WTC11 (cell line): ENCODE results near the gene AGBL1.

ENCODE experiments used
- ELF4 ChIP-seq: sonication (generic); formaldehyde crosslinking; IDR thresholded peaks from 2 replicates; pipeline ENCODE4 v1.8.1; 2022; ENCODE audit warnings: low read depth, mild to moderate bottlenecking, moderate library complexity, missing genetic modification reagents
- NR3C1 ChIP-seq: sonication (generic); formaldehyde crosslinking; conservative IDR thresholded peaks from 2 replicates; pipeline ENCODE4 v1.8.1; 2023; ENCODE audit warnings: low read depth, mild to moderate bottlenecking, missing genetic modification reagents
- PRRX2 ChIP-seq: fragments of 250-450 bp; sonication (Bioruptor Pico); IDR thresholded peaks from 2 replicates; pipeline ENCODE4 v1.8.0; 2021; ENCODE audit warnings: mild to moderate bottlenecking
- ZBTB21 ChIP-seq: sonication (generic); formaldehyde crosslinking; IDR thresholded peaks from 2 replicates; pipeline ENCODE4 v1.8.1; 2023; ENCODE audit warnings: mild to moderate bottlenecking, missing genetic modification reagents, borderline replicate concordance
- ZNF317 ChIP-seq: sonication (generic); formaldehyde crosslinking; IDR thresholded peaks from 2 replicates; pipeline ENCODE4 v1.8.1; 2023; ENCODE audit warnings: low read depth, mild to moderate bottlenecking, moderate library complexity, missing genetic modification reagents, borderline replicate concordance
- TF ChIP-seq, protein P1 (sequence below): fragments of 250-450 bp; sonication (Bioruptor Pico); IDR thresholded peaks from 2 replicates; pipeline ENCODE4 v1.9.0; 2021; ENCODE audit warnings: mild to moderate bottlenecking, borderline replicate concordance
- TF ChIP-seq, protein P2 (sequence below): fragments of 200-600 bp; IDR thresholded peaks from 2 replicates; pipeline ENCODE4 v1.8.0; 2022; ENCODE audit warnings: antibody characterized with exemption

DNA sequence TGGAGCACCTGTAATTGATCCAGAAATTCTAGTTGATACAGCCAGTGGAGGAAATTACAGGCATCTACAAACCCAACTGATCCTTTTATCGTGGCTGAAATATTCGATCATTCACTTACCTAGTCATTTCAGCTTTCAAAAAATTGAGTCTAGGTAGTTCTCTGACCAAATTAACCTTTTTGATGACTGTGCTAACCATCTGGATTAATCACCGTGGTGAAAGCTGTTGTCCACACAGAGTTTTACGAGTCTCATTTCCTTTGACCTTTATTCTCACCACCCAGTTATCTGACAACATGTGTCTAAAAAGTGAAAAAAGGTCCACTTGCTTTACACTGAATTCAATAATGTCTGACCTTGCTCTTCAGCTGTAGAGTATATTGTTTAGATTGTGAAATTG lies 354.3 kb downstream of the AGBL1 start:
- TF ChIP-seq ZBTB21 (CRISPR knock-in tag): no peak
- no peak for TF ChIP-seq ZNF317
- no peak for TF ChIP-seq NR3C1 (CRISPR knock-in tag)
- no peak for TF ChIP-seq PRRX2
- TF ChIP-seq, protein P1, sequence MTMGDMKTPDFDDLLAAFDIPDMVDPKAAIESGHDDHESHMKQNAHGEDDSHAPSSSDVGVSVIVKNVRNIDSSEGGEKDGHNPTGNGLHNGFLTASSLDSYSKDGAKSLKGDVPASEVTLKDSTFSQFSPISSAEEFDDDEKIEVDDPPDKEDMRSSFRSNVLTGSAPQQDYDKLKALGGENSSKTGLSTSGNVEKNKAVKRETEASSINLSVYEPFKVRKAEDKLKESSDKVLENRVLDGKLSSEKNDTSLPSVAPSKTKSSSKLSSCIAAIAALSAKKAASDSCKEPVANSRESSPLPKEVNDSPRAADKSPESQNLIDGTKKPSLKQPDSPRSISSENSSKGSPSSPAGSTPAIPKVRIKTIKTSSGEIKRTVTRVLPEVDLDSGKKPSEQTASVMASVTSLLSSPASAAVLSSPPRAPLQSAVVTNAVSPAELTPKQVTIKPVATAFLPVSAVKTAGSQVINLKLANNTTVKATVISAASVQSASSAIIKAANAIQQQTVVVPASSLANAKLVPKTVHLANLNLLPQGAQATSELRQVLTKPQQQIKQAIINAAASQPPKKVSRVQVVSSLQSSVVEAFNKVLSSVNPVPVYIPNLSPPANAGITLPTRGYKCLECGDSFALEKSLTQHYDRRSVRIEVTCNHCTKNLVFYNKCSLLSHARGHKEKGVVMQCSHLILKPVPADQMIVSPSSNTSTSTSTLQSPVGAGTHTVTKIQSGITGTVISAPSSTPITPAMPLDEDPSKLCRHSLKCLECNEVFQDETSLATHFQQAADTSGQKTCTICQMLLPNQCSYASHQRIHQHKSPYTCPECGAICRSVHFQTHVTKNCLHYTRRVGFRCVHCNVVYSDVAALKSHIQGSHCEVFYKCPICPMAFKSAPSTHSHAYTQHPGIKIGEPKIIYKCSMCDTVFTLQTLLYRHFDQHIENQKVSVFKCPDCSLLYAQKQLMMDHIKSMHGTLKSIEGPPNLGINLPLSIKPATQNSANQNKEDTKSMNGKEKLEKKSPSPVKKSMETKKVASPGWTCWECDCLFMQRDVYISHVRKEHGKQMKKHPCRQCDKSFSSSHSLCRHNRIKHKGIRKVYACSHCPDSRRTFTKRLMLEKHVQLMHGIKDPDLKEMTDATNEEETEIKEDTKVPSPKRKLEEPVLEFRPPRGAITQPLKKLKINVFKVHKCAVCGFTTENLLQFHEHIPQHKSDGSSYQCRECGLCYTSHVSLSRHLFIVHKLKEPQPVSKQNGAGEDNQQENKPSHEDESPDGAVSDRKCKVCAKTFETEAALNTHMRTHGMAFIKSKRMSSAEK: no peak
- TF ChIP-seq, protein P2, sequence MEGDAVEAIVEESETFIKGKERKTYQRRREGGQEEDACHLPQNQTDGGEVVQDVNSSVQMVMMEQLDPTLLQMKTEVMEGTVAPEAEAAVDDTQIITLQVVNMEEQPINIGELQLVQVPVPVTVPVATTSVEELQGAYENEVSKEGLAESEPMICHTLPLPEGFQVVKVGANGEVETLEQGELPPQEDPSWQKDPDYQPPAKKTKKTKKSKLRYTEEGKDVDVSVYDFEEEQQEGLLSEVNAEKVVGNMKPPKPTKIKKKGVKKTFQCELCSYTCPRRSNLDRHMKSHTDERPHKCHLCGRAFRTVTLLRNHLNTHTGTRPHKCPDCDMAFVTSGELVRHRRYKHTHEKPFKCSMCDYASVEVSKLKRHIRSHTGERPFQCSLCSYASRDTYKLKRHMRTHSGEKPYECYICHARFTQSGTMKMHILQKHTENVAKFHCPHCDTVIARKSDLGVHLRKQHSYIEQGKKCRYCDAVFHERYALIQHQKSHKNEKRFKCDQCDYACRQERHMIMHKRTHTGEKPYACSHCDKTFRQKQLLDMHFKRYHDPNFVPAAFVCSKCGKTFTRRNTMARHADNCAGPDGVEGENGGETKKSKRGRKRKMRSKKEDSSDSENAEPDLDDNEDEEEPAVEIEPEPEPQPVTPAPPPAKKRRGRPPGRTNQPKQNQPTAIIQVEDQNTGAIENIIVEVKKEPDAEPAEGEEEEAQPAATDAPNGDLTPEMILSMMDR: no peak
- no peak for TF ChIP-seq ELF4 (CRISPR knock-in tag)
